Suprapubic skin (tissue), 4 donors: ENCODE measurements around the gene DNAJC11. TPM values are rescaled to one million over a fixed set of nuclear protein-coding genes. Genes with fewer than 3 reads are reported as not detected.

Experiments used
- DNase-seq, 2 donors: peaks; one replicate each; pipeline ENCODE4 v3.0.0-alpha.2; 2019; ENCODE audit warnings: low spot score in 2 of 2
- H3K27ac ChIP-seq: fragments of 200-600 bp; sonication (generic); one replicate; pipeline ENCODE4 v1.5.1; 2019
- H3K27me3 ChIP-seq: fragments of 200-600 bp; sonication (generic); one replicate; pipeline ENCODE4 v1.5.1; 2019
- H3K36me3 ChIP-seq: fragments of 200-600 bp; sonication (generic); one replicate; pipeline ENCODE4 v1.5.1; 2019
- H3K4me1 ChIP-seq: fragments of 200-600 bp; sonication (generic); one replicate; pipeline ENCODE4 v1.5.1; 2019
- H3K4me3 ChIP-seq: fragments of 200-600 bp; sonication (generic); one replicate; pipeline ENCODE4 v1.5.1; 2019; ENCODE audit warnings: mild to moderate bottlenecking
- H3K9me3 ChIP-seq: fragments of 200-600 bp; sonication (generic); one replicate; pipeline ENCODE4 v1.5.1; 2019
- CTCF ChIP-seq, 2 donors: fragments of 200-600 bp in 1 of 2; fragments of 450-650 bp in 1 of 2; sonication (generic) in 1 of 2; IDR thresholded peaks; one replicate each; pipeline ENCODE4 v1.5.1; 2016 to 2019; ENCODE audit warnings: antibody characterized with exemption in 2 of 2, mild to moderate bottlenecking in 1 of 2, moderate library complexity in 1 of 2
- EP300 ChIP-seq: sonication (generic); formaldehyde crosslinking; IDR thresholded peaks from one replicate; pipeline ENCODE4 v1.6.1; 2017; ENCODE audit warnings: antibody characterized with exemption
- POLR2A ChIP-seq, 2 donors: fragments of 450-650 bp; IDR thresholded peaks; one replicate each; pipeline ENCODE4 v1.6.1; 2017; ENCODE audit warnings: antibody characterized with exemption in 2 of 2, mild to moderate bottlenecking in 2 of 2, moderate library complexity in 2 of 2
- POLR2AphosphoS5 ChIP-seq, 3 donors: sonication (generic); formaldehyde crosslinking; IDR thresholded peaks; one replicate each; pipeline ENCODE4 v1.6.1; 2017; ENCODE audit warnings: antibody characterized with exemption in 3 of 3
- WGBS: methylation state at CpG from one replicate; pipeline ENCODE4 v1.1.5; 2018; 5-methylcytosine and 5-hydroxymethylcytosine counted together
- total RNA-seq, 4 donors: library from RNA; depleted of rRNA; stranded (reverse); fragments of >200 nt; gene quantifications; one replicate each; pipeline ENCODE4 v1.1.0, GENCODE V29; 2016

The DNAJC11 gene
- total RNA-seq, 4 donors from 2014 or later: 22.9 to 53.0 (median 31.4) TPM

- Histone ChIP-seq H3K27ac (peak overlapping the region; percentile 13), H3K4me1 (peaks cover 76% of the 10 kb centered on the region)
- 68% methylated on average over 9 of the region's 12 CpGs for WGBS
Observed at GRCh38 chr1:6585081-6585722, 116.4 kb downstream of the DNAJC11 start.

More at GRCh38 chr1:6585081-6585722, 116.4 kb downstream of the DNAJC11 start:
- Histone ChIP-seq H3K4me3 (no peak overlapping the region), H3K36me3 (peaks cover 25% of the 10 kb centered on the region), H3K9me3 (no peaks in the 10 kb centered on the region), H3K27me3 (no peaks in the 10 kb centered on the region)
- no peak for DNase-seq
- no peak for TF ChIP-seq POLR2A (IDR thresholded peaks at IDR 0.05)
- TF ChIP-seq EP300: no peak
- TF ChIP-seq CTCF (IDR thresholded peaks at IDR 0.05): no peak
- no peak for TF ChIP-seq POLR2AphosphoS5 (IDR thresholded peaks at IDR 0.05)

Other genes starting within 250 kb of the DNAJC11 start
- gene TNFRSF25, start 235.6 kb downstream of the DNAJC11 start, total RNA-seq: 100 to 1,000 TPM in 2 of 4 donors, 10 to 100 TPM in 2; 66.8 to 411 (median 99.5) TPM
- 100 to 1,000 TPM in 2 of 4 donors, 10 to 100 TPM in 2; 76.3 to 347 (median 107) TPM for gene PLEKHG5, start 210.1 kb downstream of the DNAJC11 start, total RNA-seq
- 10 to 100 TPM; 19.4 to 33.6 (median 27.5) TPM for gene NOL9, start 147.3 kb downstream of the DNAJC11 start, total RNA-seq
- gene TAS1R1, start 146.5 kb downstream of the DNAJC11 start, total RNA-seq: under 1 TPM in 2 of 4 donors, not detected in 2; 0.40 to 0.45 TPM
- gene ZBTB48, start 121.8 kb downstream of the DNAJC11 start, total RNA-seq: 10 to 100 TPM; 17.8 to 26.7 (median 21.6) TPM
- gene KLHL21, start 98.9 kb downstream of the DNAJC11 start, total RNA-seq: 100 to 1,000 TPM; 105 to 125 (median 118) TPM
- gene PHF13, start 88.1 kb downstream of the DNAJC11 start, total RNA-seq: 10 to 100 TPM; 12.6 to 21.7 (median 17.0) TPM
- 10 to 100 TPM; 13.2 to 31.8 (median 24.8) TPM for gene THAP3, start 76.9 kb downstream of the DNAJC11 start, total RNA-seq
- 10 to 100 TPM; 40.4 to 54.1 (median 46.6) TPM for gene CAMTA1, start 83.6 kb upstream of the DNAJC11 start, total RNA-seq